HG03460 (cell line): Measurements from ENCODE around the gene KRT31.
"Not testable (repeated sequence)": the region's sequence is repeated elsewhere in the genome, so short reads cannot be mapped to it uniquely, and the experiment has no call there.

Experiments
- ATAC-seq: cut with Tn5 transposase; IDR thresholded peaks from one replicate; pipeline ENCODE4 v1.9.1; 2021; ENCODE audit not compliant: unreplicated experiment

Gene KRT31

DNA sequence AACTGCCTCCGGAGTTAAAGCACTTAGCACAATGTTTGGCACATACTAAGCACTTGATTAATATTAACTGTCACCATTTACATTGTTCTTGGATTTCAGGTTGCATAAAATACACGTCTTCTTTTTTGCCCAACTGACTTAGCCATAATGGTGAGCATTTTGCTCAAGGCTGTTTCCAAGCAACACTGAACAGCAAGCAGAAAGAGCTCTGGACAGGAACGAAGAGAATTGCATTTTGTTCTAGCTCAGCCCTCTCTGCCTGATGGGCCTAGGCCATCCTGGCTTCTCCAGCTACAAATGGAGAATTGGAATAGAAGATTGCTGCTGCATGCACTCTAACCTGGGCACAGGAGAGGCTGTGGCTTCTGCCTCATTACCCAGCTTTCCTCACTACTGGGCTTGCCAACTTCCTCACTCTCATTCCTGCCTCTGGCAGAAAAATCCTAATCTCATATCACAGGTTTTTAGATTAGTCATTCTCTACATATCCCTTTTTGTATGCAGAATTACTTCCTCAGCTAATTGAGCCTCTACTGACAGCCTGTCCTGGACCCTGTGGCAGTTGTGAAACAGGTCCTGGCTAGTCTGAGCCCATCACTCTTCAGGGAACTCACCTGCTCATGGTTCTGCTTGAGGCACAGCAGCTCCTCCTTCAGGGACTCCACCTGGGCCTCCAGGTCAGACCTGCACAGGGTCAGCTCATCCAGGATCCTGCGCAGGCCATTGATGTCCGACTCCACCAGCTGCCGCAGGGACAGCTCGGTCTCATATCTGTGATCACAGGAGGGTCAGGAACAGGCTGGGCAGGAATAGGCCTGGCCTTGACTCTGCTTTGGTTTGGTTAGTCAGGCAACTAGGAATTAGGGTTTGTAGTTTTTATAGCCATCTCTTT is 49.3 kb downstream of the KRT31 start:
- ATAC-seq, result no peak

GRCh38 chr17:41346421-41346820 is 51.0 kb downstream of the KRT31 start:
- ATAC-seq, result not testable (repeated sequence)

- no peak for ATAC-seq
Measured at GRCh38 chr17:41345992-41346391, 51.4 kb downstream of the KRT31 start.
